GM12874 (cell line): ENCODE measurements around the gene CDH7.

Experiments
- CTCF ChIP-seq: IDR thresholded peaks from 2 replicates; pipeline ENCODE4 v1.5.1; 2011; ENCODE audit warnings: low read depth, mild to moderate bottlenecking, control low read depth, low read length, moderate library complexity; ENCODE audit not compliant: insufficient read depth

The CDH7 gene

GRCh38 chr18:65859075-65859474 lies 108.3 kb downstream of the CDH7 start:
- no peak for TF ChIP-seq CTCF

GRCh38 chr18:65869527-65869926 lies 118.7 kb downstream of the CDH7 start:
- TF ChIP-seq CTCF, result no peak

GRCh38 chr18:65876310-65876709 lies 125.5 kb downstream of the CDH7 start:
- no peak for TF ChIP-seq CTCF

GRCh38 chr18:65897292-65897691 lies 146.5 kb downstream of the CDH7 start:
- TF ChIP-seq CTCF, result no peak

- TF ChIP-seq CTCF, result no peak
Measured at GRCh38 chr18:65901522-65901921, 150.7 kb downstream of the CDH7 start.

GRCh38 chr18:65906621-65907034 lies 155.8 kb downstream of the CDH7 start:
- no peak for TF ChIP-seq CTCF

- TF ChIP-seq CTCF, result no peak
Measured at GRCh38 chr18:65907281-65907680, 156.5 kb downstream of the CDH7 start.

GRCh38 chr18:65919018-65919417 lies 168.2 kb downstream of the CDH7 start:
- TF ChIP-seq CTCF, result no peak
